Spleen (tissue), 11 donors: ENCODE results near the gene IFNLR1. TPM values are rescaled to one million over a fixed set of nuclear protein-coding genes. Genes with fewer than 3 reads are reported as not detected.

Experiments used
- DNase-seq: peaks from one replicate; pipeline ENCODE4 v3.0.0-alpha.2; 2020
- H3K27ac ChIP-seq, 8 donors: fragments of 200-600 bp; sonication (generic) in 7 of 8; 1 replicate in 4 of 8; 2 replicates in 4 of 8; pipeline versions ENCODE4 v1.5.0 to v1.8.0; 2016 to 2021; ENCODE audit warnings: inconsistent platforms in 4 of 8, mild to moderate bottlenecking in 4 of 8, moderate library complexity in 1 of 8
- H3K27me3 ChIP-seq, 7 donors: fragments of 200-600 bp; sonication (generic) in 6 of 7; replicated peaks in 1 of 7; 1 replicate in 4 of 7; 2 replicates in 3 of 7; pipeline versions ENCODE4 v1.5.0 to v1.8.0; 2016 to 2021; ENCODE audit warnings: inconsistent platforms in 3 of 7, mild to moderate bottlenecking in 1 of 7
- H3K36me3 ChIP-seq, 6 donors: fragments of 200-600 bp; sonication (generic) in 5 of 6; 1 replicate in 4 of 6; 2 replicates in 2 of 6; pipeline versions ENCODE4 v1.5.0 to v1.8.0; 2016 to 2021; ENCODE audit warnings: inconsistent platforms in 2 of 6
- H3K4me1 ChIP-seq, 6 donors: fragments of 200-600 bp; sonication (generic) in 5 of 6; 1 replicate in 3 of 6; 2 replicates in 3 of 6; pipeline versions ENCODE4 v1.5.0 to v1.8.0; 2016 to 2021; ENCODE audit warnings: inconsistent platforms in 3 of 6
- H3K4me3 ChIP-seq, 8 donors: fragments of 200-600 bp; sonication (generic) in 7 of 8; 1 replicate in 4 of 8; 2 replicates in 4 of 8; pipeline versions ENCODE4 v1.5.0 to v1.8.0; 2016 to 2021; ENCODE audit warnings: inconsistent platforms in 4 of 8, mild to moderate bottlenecking in 4 of 8, moderate library complexity in 2 of 8
- H3K9me3 ChIP-seq, 8 donors: fragments of 200-600 bp; sonication (generic) in 7 of 8; 1 replicate in 4 of 8; 2 replicates in 4 of 8; pipeline versions ENCODE4 v1.5.0 to v1.8.0; 2016 to 2021; ENCODE audit warnings: inconsistent platforms in 4 of 8
- CTCF ChIP-seq, 11 experiments: fragments of 200-600 bp in 7 of 11; fragments of 450-650 bp in 4 of 11; sonication (generic) in 4 of 11; IDR thresholded peaks in 8 of 11; conservative IDR thresholded peaks in 3 of 11; 1 replicate in 7 of 11; 2 replicates in 4 of 11; pipeline versions ENCODE4 v1.4.0 to v1.8.0; 2016 to 2021; ENCODE audit warnings: antibody characterized with exemption in 11 of 11, inconsistent platforms in 4 of 11, mild to moderate bottlenecking in 1 of 11
- POLR2A ChIP-seq, 3 donors: fragments of 450-650 bp; IDR thresholded peaks; one replicate each; pipeline ENCODE4 v1.5.1; 2017; ENCODE audit warnings: antibody characterized with exemption in 3 of 3, mild to moderate bottlenecking in 1 of 3
- POLR2AphosphoS5 ChIP-seq, 3 donors: sonication (generic); formaldehyde crosslinking; IDR thresholded peaks; one replicate each; pipeline ENCODE4 v1.5.1; 2017; ENCODE audit warnings: antibody characterized with exemption in 3 of 3
- WGBS, 5 donors: extraction: QIAGEN DNeasy Blood & Tissue Kit in 3 of 5; methylation state at CpG; one replicate each; pipeline versions ENCODE4 v1.1.5 to v1.1.7; 2013 to 2018; 5-methylcytosine and 5-hydroxymethylcytosine counted together
- intact Hi-C: fragments of 100-400 bp; cut with DNase I; formaldehyde crosslinking; loops from one replicate; pipeline ENCODE4 v1.15.0; 2023; ENCODE audit warnings: low total_unique reads
- polyA plus RNA-seq, 3 donors: library from polyadenylated mRNA; stranded (reverse); fragments of 200-250 nt; gene quantifications; one replicate each; pipeline ENCODE4 v1.2.1, GENCODE V29; 2013
- total RNA-seq, 7 donors: library from RNA; depleted of rRNA in 3 of 7; stranded (reverse); fragments of >200 nt in 3 of 7; fragmentation: NEBNext Ultra II Directional in 4 of 7; extraction: Animal tissue kit (Norgen Biotek cat#: 25700) in 4 of 7; gene quantifications; one replicate each; pipeline versions ENCODE4 v1.1.0 to v1.2.1, GENCODE V29; 2016 to 2021
- donor health status: healthy with polysubstance abuse.
- donor health status: DM: no; HTN: no; CAD: no; lungs with moderate emphysema.
- donor health status: DM: no; HTN: no; CAD: no.
- donor health status: Bipolar disorder and iron deficiency.
- donor health status: healthy.
- donor health status: DM: no; HTN: no; CAD: no.
- donor health status: DM: yes; HTN: yes; CAD: no.

Gene IFNLR1
- total and polyA plus RNA-seq, 10 donors, result 1.7 to 8.9 (median 3.6) TPM

- WGBS, 5 donors, result 52 to 78% (median 66%) methylated on average over 13 of the region's 13 CpGs
- intact Hi-C loops, result no loop called here
- Histone ChIP-seq H3K27me3 (peaks cover 0 to 13% (median 0%) of the 10 kb centered on the region in 7 donors), H3K36me3 (no peaks in the 10 kb centered on the region), H3K4me3 (no peak overlapping the region), H3K4me1 (no peaks in the 10 kb centered on the region), H3K27ac (no peak overlapping the region), H3K9me3 (peaks cover 0 to 9% (median 2%) of the 10 kb centered on the region in 8 donors)
- no peak for DNase-seq
- TF ChIP-seq POLR2AphosphoS5 (IDR thresholded peaks at IDR 0.05) (no peak), POLR2A (IDR thresholded peaks at IDR 0.05) (no peak), CTCF (IDR thresholded peaks at IDR 0.05 in 8 of 11, conservative IDR thresholded peaks at IDR 0.05 in 3 of 11) (no peak)
Measured at GRCh38 chr1:24138476-24139221, 48.4 kb downstream of the IFNLR1 start.

- Histone ChIP-seq H3K4me1 (no peaks in the 10 kb centered on the region), H3K36me3 (no peaks in the 10 kb centered on the region), H3K9me3 (peaks cover 0 to 9% (median 2%) of the 10 kb centered on the region in 8 donors), H3K27ac (no peak overlapping the region), H3K4me3 (no peak overlapping the region), H3K27me3 (peaks cover 0 to 4% (median 0%) of the 10 kb centered on the region in 7 donors)
- intact Hi-C loops, result no loop called here
- TF ChIP-seq POLR2AphosphoS5 (IDR thresholded peaks at IDR 0.05) (no peak), CTCF (IDR thresholded peaks at IDR 0.05 in 8 of 11, conservative IDR thresholded peaks at IDR 0.05 in 3 of 11) (no peak), POLR2A (IDR thresholded peaks at IDR 0.05) (no peak)
- no peak for DNase-seq
- 84 to 89% (median 85%) methylated on average over 13 to 15 of the region's 15 CpGs for WGBS, 5 donors
Measured at GRCh38 chr1:24136956-24137539, 50.0 kb downstream of the IFNLR1 start.

DNA sequence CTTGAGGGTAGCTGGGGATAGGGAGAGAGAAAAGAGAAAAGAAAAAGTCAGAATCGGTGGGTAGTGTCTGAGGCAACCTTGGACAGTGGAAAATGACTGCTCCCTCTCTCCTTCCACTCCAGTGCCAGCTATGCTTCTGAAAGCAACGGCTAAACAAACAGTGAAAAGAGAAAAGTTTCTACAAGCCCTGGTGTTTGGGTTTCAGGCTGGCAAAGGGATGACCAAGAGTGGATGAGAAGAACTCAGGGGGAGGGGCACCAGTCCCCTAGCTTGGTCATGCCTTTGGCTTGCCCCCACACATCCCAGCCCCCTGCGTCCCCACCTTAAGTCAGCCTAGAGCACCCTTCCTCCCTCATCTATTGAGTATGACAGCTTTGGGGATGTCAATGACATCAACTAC, 52.7 kb downstream of the IFNLR1 start:
- Histone ChIP-seq H3K27ac (no peak overlapping the region), H3K9me3 (peaks cover 0 to 36% (median 20%) of the 10 kb centered on the region in 8 donors), H3K4me3 (no peak overlapping the region), H3K27me3 (peaks cover 0 to 4% (median 0%) of the 10 kb centered on the region in 7 donors), H3K36me3 (no peaks in the 10 kb centered on the region), H3K4me1 (no peaks in the 10 kb centered on the region)
- no peak for DNase-seq
- 79 to 95% (median 85%) methylated on average over 3 of the region's 3 CpGs for WGBS, 5 donors
- intact Hi-C loops, result no loop called here
- TF ChIP-seq CTCF (IDR thresholded peaks at IDR 0.05 in 8 of 11, conservative IDR thresholded peaks at IDR 0.05 in 3 of 11) (no peak), POLR2A (IDR thresholded peaks at IDR 0.05) (no peak), POLR2AphosphoS5 (IDR thresholded peaks at IDR 0.05) (no peak)

DNA sequence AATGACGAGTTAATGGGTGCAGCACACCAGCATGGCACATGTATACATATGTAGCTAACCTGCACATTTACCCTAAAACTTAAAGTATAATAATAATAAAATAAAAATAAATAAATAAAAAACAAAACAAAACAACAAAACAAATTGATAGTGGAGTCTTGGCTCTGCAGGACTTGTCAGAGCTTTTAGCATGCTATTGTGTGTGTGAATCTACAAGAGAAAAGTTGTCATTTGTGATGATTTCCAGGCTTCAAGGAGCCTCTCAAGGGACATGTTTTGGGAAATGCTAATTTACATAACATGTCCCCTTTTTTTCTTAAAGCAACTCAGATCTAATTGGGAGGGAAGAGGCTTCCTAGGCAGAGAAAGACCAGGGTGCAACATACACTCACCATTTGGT, 53.3 kb downstream of the IFNLR1 start:
- H3K4me3 ChIP-seq, result no peak overlapping the region
- TF ChIP-seq POLR2AphosphoS5 (IDR thresholded peaks at IDR 0.05) (no peak), POLR2A (IDR thresholded peaks at IDR 0.05) (no peak), CTCF (IDR thresholded peaks at IDR 0.05 in 8 of 11, conservative IDR thresholded peaks at IDR 0.05 in 3 of 11) (no peak)
- intact Hi-C loops, result no loop called here
- H3K27ac ChIP-seq, result no peak overlapping the region
- peaks cover 0 to 4% (median 0%) of the 10 kb centered on the region in 7 donors for H3K27me3 ChIP-seq
- WGBS, 5 donors, result 75 to 85% (median 81%) methylated on average over 1 of the region's 1 CpG
- no peaks in the 10 kb centered on the region for H3K4me1 ChIP-seq
- peaks cover 0 to 42% (median 22%) of the 10 kb centered on the region in 8 donors for H3K9me3 ChIP-seq
- DNase-seq, result no peak
- H3K36me3 ChIP-seq, result no peaks in the 10 kb centered on the region
